Stimulated activated CD8-positive, alpha-beta memory T cell treated with anti-CD3 and anti-CD28 coated beads, Interleukin-4, amount 100 ng/mL, for 4 hours (primary cell): ENCODE results near the gene FGF18.
"Not testable (repeated sequence)": the region's sequence is repeated elsewhere in the genome, so short reads cannot be mapped to it uniquely, and the experiment has no call there.

ENCODE experiments used
- DNase-seq, 2 donors: peaks; one replicate each; pipeline ENCODE4 v3.0.0-alpha.2; 2020; ENCODE audit warnings: low read depth in 2 of 2, low spot score in 1 of 2

The FGF18 gene

GRCh38 chr5:171494452-171495121 is 75.1 kb downstream of the FGF18 start:
- DNase-seq, result no peak

- DNase-seq, result no peak
These were observed 75.8 kb downstream of the FGF18 start for GRCh38 chr5:171495122-171495700.

GRCh38 chr5:171496456-171496855 is 77.0 kb downstream of the FGF18 start:
- DNase-seq, result no peak

- DNase-seq, result not testable (repeated sequence)
These were observed 78.0 kb downstream of the FGF18 start for GRCh38 chr5:171497494-171497893.

- no peak for DNase-seq
These were observed 78.7 kb downstream of the FGF18 start for GRCh38 chr5:171498166-171498565.

- no peak for DNase-seq
These were observed 80.2 kb downstream of the FGF18 start for GRCh38 chr5:171499611-171500010.

- DNase-seq, result no peak
These were observed 86.1 kb downstream of the FGF18 start for GRCh38 chr5:171505473-171506043.

GRCh38 chr5:171506951-171507350 is 87.5 kb downstream of the FGF18 start:
- DNase-seq, result no peak
